Measurements from ENCODE around the gene DDX24. TPM values are rescaled to one million over a fixed set of nuclear protein-coding genes. Genes with fewer than 3 reads are reported as not detected.
A peak's percentile ranks its signal among the peaks of the same experiment; 100 is the strongest.

DDX24 gene
- total RNA-seq, 1 experiment from 2014 or later, result 40.4 TPM

DNA sequence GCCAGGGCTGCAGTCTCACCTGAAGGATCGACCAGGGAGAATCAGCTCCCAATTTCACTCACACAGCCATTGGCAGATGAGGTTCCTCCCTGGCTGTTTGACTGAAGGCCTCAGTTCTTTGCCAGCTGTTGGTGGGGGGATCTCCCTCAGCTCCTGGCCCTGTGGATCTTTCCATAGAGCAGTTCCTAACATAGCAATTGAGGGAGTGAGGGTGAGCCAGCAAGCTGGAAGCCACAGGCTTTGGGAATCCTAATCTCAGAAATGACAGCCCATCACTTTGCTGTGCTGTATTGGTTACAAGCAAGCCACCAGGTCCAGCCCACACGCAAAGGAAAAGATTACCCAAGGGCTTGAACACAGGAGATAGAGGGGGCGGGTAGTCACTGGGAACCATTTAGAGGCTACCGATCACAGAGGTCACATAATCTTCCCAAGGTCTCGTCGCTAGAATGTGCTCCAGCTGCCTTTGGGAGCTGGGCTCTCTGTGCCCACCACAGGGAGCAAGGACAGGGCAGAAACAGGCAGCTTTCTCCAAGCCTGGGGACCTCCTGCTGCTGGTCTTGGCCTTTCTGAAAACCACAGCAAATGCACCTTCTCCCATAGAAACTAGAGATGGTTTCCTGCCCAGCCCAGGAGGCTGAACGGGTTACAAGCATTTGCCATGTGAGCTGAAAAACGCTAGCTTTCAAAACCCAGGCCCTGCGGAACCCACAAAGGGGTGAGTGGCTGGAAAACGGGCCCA is 59.4 kb downstream of the DDX24 start:
- BruUV-seq (replicated peaks), result no TSS peak
- peaks cover 29% of the 10 kb centered on the region for H3K4me1 ChIP-seq (replicated peaks; ENCODE audit: insufficient read depth)
- ChIA-PET POLR2A (ENCODE audit: unreplicated experiment) (no interaction called here), CTCF (no interaction called here)
- H3K36me3 ChIP-seq (ENCODE audit: low read depth), result no peaks in the 10 kb centered on the region
- intact Hi-C loops (cut with micrococcal nuclease; ENCODE audit: unreplicated experiment), result no loop called here
- H4K20me1 ChIP-seq (ENCODE audit: insufficient read depth), result no peaks in the 10 kb centered on the region
- DNase-seq, result no peak
- H3K27ac ChIP-seq, result no peak overlapping the region
- no peaks in the 10 kb centered on the region for H3K9me3 ChIP-seq (ENCODE audit: insufficient read depth, low read depth)
- H3K27me3 ChIP-seq (ENCODE audit: insufficient read depth, low read depth), result no peaks in the 10 kb centered on the region
- TF ChIP-seq CTCF (conservative IDR thresholded peaks at IDR 0.05), result no peak
- TF ChIP-seq EZH2 (IDR thresholded peaks at IDR 0.05; ENCODE audit: low read depth), result no peak
- no peak overlapping the region for H3K4me2 ChIP-seq
- no peak overlapping the region for H2AFZ ChIP-seq
- no peak overlapping the region for H3K4me3 ChIP-seq
- H3F3A ChIP-seq (ENCODE audit: insufficient read depth, low read depth), result peaks cover 4% of the 10 kb centered on the region; the same call in 1 of the 2 replicates
- H3K9me2 ChIP-seq (ENCODE audit: insufficient read depth), result no peaks in the 10 kb centered on the region
- H3K79me2 ChIP-seq (ENCODE audit: low read depth), result no peaks in the 10 kb centered on the region

GRCh38 chr14:94021001-94021400 is 60.0 kb downstream of the DDX24 start:
- Histone ChIP-seq H3K9me2 (ENCODE audit: insufficient read depth) (no peaks in the 10 kb centered on the region), H3K4me1 (replicated peaks; ENCODE audit: insufficient read depth) (peaks cover 29% of the 10 kb centered on the region), H3K4me3 (no peak overlapping the region), H2AFZ (no peak overlapping the region), H4K20me1 (ENCODE audit: insufficient read depth) (no peaks in the 10 kb centered on the region), H3K27me3 (ENCODE audit: insufficient read depth, low read depth) (no peaks in the 10 kb centered on the region), H3K9me3 (ENCODE audit: insufficient read depth, low read depth) (no peaks in the 10 kb centered on the region), H3K27ac (no peak overlapping the region), H3F3A (ENCODE audit: insufficient read depth, low read depth) (peaks cover 4% of the 10 kb centered on the region; the same call in 1 of the 2 replicates), H3K4me2 (no peak overlapping the region), H3K79me2 (ENCODE audit: low read depth) (no peaks in the 10 kb centered on the region), H3K36me3 (ENCODE audit: low read depth) (no peaks in the 10 kb centered on the region)
- ChIA-PET CTCF (no interaction called here), POLR2A (ENCODE audit: unreplicated experiment) (no interaction called here)
- no peak for TF ChIP-seq CTCF (conservative IDR thresholded peaks at IDR 0.05)
- no peak for TF ChIP-seq EZH2 (IDR thresholded peaks at IDR 0.05; ENCODE audit: low read depth)
- BruUV-seq (replicated peaks), result no TSS peak
- DNase-seq, result peak in 1 of 2 experiments; percentile 50
- intact Hi-C loops (cut with micrococcal nuclease; ENCODE audit: unreplicated experiment), result no loop called here

- H3K4me2 ChIP-seq, result no peak overlapping the region
- H3K4me1 ChIP-seq (replicated peaks; ENCODE audit: insufficient read depth), result peaks cover 29% of the 10 kb centered on the region
- no peaks in the 10 kb centered on the region for H3K9me3 ChIP-seq (ENCODE audit: insufficient read depth, low read depth)
- H3K9me2 ChIP-seq (ENCODE audit: insufficient read depth), result no peaks in the 10 kb centered on the region
- H3K27me3 ChIP-seq (ENCODE audit: insufficient read depth, low read depth), result no peaks in the 10 kb centered on the region
- no TSS peak for BruUV-seq (replicated peaks)
- no peak overlapping the region for H2AFZ ChIP-seq
- no peak overlapping the region for H3K27ac ChIP-seq
- no peaks in the 10 kb centered on the region for H3K36me3 ChIP-seq (ENCODE audit: low read depth)
- no peak for DNase-seq
- no peaks in the 10 kb centered on the region for H3K79me2 ChIP-seq (ENCODE audit: low read depth)
- ChIA-PET POLR2A (ENCODE audit: unreplicated experiment) (no interaction called here), CTCF (interaction anchor here (0.6 kb wide), 1 partner anchor 1106 kb away, joined by 3 read pairs; no protein-coding TSS in a partner anchor)
- peaks cover 4% of the 10 kb centered on the region; the same call in 1 of the 2 replicates for H3F3A ChIP-seq (ENCODE audit: insufficient read depth, low read depth)
- TF ChIP-seq CTCF (conservative IDR thresholded peaks at IDR 0.05) (no peak), EZH2 (IDR thresholded peaks at IDR 0.05; ENCODE audit: low read depth) (no peak)
- intact Hi-C loops (cut with micrococcal nuclease; ENCODE audit: unreplicated experiment), result no loop called here
- H4K20me1 ChIP-seq (ENCODE audit: insufficient read depth), result no peaks in the 10 kb centered on the region
- H3K4me3 ChIP-seq, result no peak overlapping the region
Observed at GRCh38 chr14:94020267-94020666, 60.7 kb downstream of the DDX24 start.
